HUES64 (cell line): Measurements from ENCODE around the gene RPRD1B.

Experiments
- H3K27ac ChIP-seq: 2 replicates; pipeline ENCODE4 v1.7.0; 2013; ENCODE audit warnings: low read depth, low read length, inconsistent platforms
- H3K27me3 ChIP-seq: 2 replicates; pipeline ENCODE4 v1.6.1; 2013; ENCODE audit warnings: mild to moderate bottlenecking, low read length; ENCODE audit not compliant: insufficient read depth
- H3K36me3 ChIP-seq: 2 replicates; pipeline ENCODE4 v1.6.1; 2013; ENCODE audit warnings: mild to moderate bottlenecking, low read length; ENCODE audit not compliant: insufficient read depth
- H3K4me1 ChIP-seq: 2 replicates; pipeline ENCODE4 v1.6.1; 2013; ENCODE audit warnings: mild to moderate bottlenecking, low read length, moderate library complexity; ENCODE audit not compliant: insufficient read depth
- H3K4me3 ChIP-seq: 2 replicates; pipeline ENCODE4 v1.5.1; 2013; ENCODE audit warnings: mild to moderate bottlenecking, low read length, moderate library complexity
- H3K9ac ChIP-seq: 2 replicates; pipeline ENCODE4 v1.6.1; 2013; ENCODE audit warnings: mild to moderate bottlenecking, low read depth, low read length
- H3K9me3 ChIP-seq: 2 replicates; pipeline ENCODE4 v1.6.1; 2013; ENCODE audit warnings: low read depth, low read length; ENCODE audit not compliant: insufficient read depth
- WGBS: fragments of 150-250, 120-280 bp; methylation state at CpG from one replicate; pipeline ENCODE4 v1.1.7; 2013; ENCODE audit warnings: missing lambda C conversion rate; 5-methylcytosine and 5-hydroxymethylcytosine counted together

RPRD1B gene

GRCh38 chr20:38126146-38126921 is 92.8 kb downstream of the RPRD1B start:
- WGBS, result 94% methylated on average over 7 of the region's 7 CpGs
- Histone ChIP-seq H3K9ac (no peak overlapping the region), H3K9me3 (no peaks in the 10 kb centered on the region), H3K4me3 (no peak overlapping the region), H3K4me1 (no peaks in the 10 kb centered on the region), H3K27me3 (no peaks in the 10 kb centered on the region), H3K27ac (no peak overlapping the region), H3K36me3 (no peaks in the 10 kb centered on the region)

GRCh38 chr20:38126932-38127621 is 93.5 kb downstream of the RPRD1B start:
- no peaks in the 10 kb centered on the region for H3K9me3 ChIP-seq
- H3K9ac ChIP-seq, result no peak overlapping the region
- WGBS, result 90% methylated on average over 12 of the region's 12 CpGs
- no peaks in the 10 kb centered on the region for H3K4me1 ChIP-seq
- no peak overlapping the region for H3K4me3 ChIP-seq
- no peak overlapping the region for H3K27ac ChIP-seq
- no peaks in the 10 kb centered on the region for H3K36me3 ChIP-seq
- no peaks in the 10 kb centered on the region for H3K27me3 ChIP-seq

GRCh38 chr20:38127920-38128528 is 94.5 kb downstream of the RPRD1B start:
- no peak overlapping the region for H3K4me3 ChIP-seq
- H3K9ac ChIP-seq, result no peak overlapping the region
- no peaks in the 10 kb centered on the region for H3K27me3 ChIP-seq
- H3K9me3 ChIP-seq, result no peaks in the 10 kb centered on the region
- no peak overlapping the region for H3K27ac ChIP-seq
- no peaks in the 10 kb centered on the region for H3K4me1 ChIP-seq
- 88% methylated on average over 8 of the region's 9 CpGs for WGBS
- H3K36me3 ChIP-seq, result no peaks in the 10 kb centered on the region

- H3K9ac ChIP-seq, result no peak overlapping the region
- H3K27ac ChIP-seq, result no peak overlapping the region
- no peaks in the 10 kb centered on the region for H3K4me1 ChIP-seq
- no peaks in the 10 kb centered on the region for H3K9me3 ChIP-seq
- WGBS, result 94% methylated on average over 2 of the region's 2 CpGs
- no peaks in the 10 kb centered on the region for H3K36me3 ChIP-seq
- H3K4me3 ChIP-seq, result no peak overlapping the region
- H3K27me3 ChIP-seq, result no peaks in the 10 kb centered on the region
Observed at GRCh38 chr20:38128691-38129090, 95.1 kb downstream of the RPRD1B start.

- H3K4me3 ChIP-seq, result no peak overlapping the region
- H3K9ac ChIP-seq, result no peak overlapping the region
- no peaks in the 10 kb centered on the region for H3K4me1 ChIP-seq
- no peaks in the 10 kb centered on the region for H3K27me3 ChIP-seq
- no peak overlapping the region for H3K27ac ChIP-seq
- H3K9me3 ChIP-seq, result no peaks in the 10 kb centered on the region
- H3K36me3 ChIP-seq, result no peaks in the 10 kb centered on the region
- 88% methylated on average over 6 of the region's 6 CpGs for whole genome bisulfite sequencing
Observed at GRCh38 chr20:38129248-38129865, 95.8 kb downstream of the RPRD1B start.

- Histone ChIP-seq H3K27ac (no peak overlapping the region), H3K4me1 (no peaks in the 10 kb centered on the region; the same call in 1 of the 2 replicates), H3K9me3 (no peaks in the 10 kb centered on the region), H3K36me3 (no peaks in the 10 kb centered on the region), H3K4me3 (no peak overlapping the region), H3K27me3 (no peaks in the 10 kb centered on the region), H3K9ac (no peak overlapping the region)
- 92% methylated on average over 14 of the region's 15 CpGs for WGBS
Observed at GRCh38 chr20:38129893-38130609, 96.5 kb downstream of the RPRD1B start.

- Histone ChIP-seq H3K4me3 (no peak overlapping the region), H3K9me3 (no peaks in the 10 kb centered on the region), H3K4me1 (no peaks in the 10 kb centered on the region; the same call in 1 of the 2 replicates), H3K27me3 (no peaks in the 10 kb centered on the region), H3K36me3 (no peaks in the 10 kb centered on the region), H3K9ac (no peak overlapping the region), H3K27ac (no peak overlapping the region)
- 93% methylated on average over 19 of the region's 19 CpGs for WGBS
Observed at GRCh38 chr20:38130687-38131587, 97.4 kb downstream of the RPRD1B start.

- H3K36me3 ChIP-seq, result no peaks in the 10 kb centered on the region
- H3K4me1 ChIP-seq, result no peaks in the 10 kb centered on the region; the same call in 1 of the 2 replicates
- no peak overlapping the region for H3K4me3 ChIP-seq
- H3K9me3 ChIP-seq, result no peaks in the 10 kb centered on the region
- WGBS, result 93% methylated on average over 3 of the region's 3 CpGs
- H3K27me3 ChIP-seq, result no peaks in the 10 kb centered on the region
- H3K9ac ChIP-seq, result no peak overlapping the region
- no peak overlapping the region for H3K27ac ChIP-seq
Observed at GRCh38 chr20:38131588-38132121, 98.1 kb downstream of the RPRD1B start.

- Histone ChIP-seq H3K4me1 (no peaks in the 10 kb centered on the region; the same call in 1 of the 2 replicates), H3K4me3 (no peak overlapping the region), H3K9me3 (no peaks in the 10 kb centered on the region), H3K27me3 (no peaks in the 10 kb centered on the region), H3K9ac (no peak overlapping the region), H3K36me3 (no peaks in the 10 kb centered on the region), H3K27ac (no peak overlapping the region)
- 92% methylated on average over 26 of the region's 26 CpGs for WGBS
Observed at GRCh38 chr20:38132156-38132909, 98.8 kb downstream of the RPRD1B start.
